PFSK-1 (cell line): Measurements from ENCODE around the gene CAMTA1.

ENCODE experiments used
- FOXP2 ChIP-seq: optimal IDR thresholded peaks from 2 replicates; pipeline ENCODE3; 2011; ENCODE audit warnings: borderline replicate concordance, control low read depth, inconsistent platforms; ENCODE audit not compliant: insufficient read depth; ENCODE audit errors: extremely low read length, extremely low read depth
- POLR2AphosphoS5 ChIP-seq: IDR thresholded peaks from 2 replicates; pipeline ENCODE4 v1.6.1; 2012; ENCODE audit warnings: low read depth, mild to moderate bottlenecking, control low read depth, low read length, moderate library complexity
- SIN3A ChIP-seq: IDR thresholded peaks from 2 replicates; pipeline ENCODE4 v1.6.1; 2012; ENCODE audit warnings: mild to moderate bottlenecking, low read length, moderate library complexity, borderline replicate concordance; ENCODE audit not compliant: insufficient read depth
- TAF1 ChIP-seq: IDR thresholded peaks from 2 replicates; pipeline ENCODE4 v1.6.1; 2012; ENCODE audit warnings: low read length, control low read depth, borderline replicate concordance; ENCODE audit not compliant: insufficient read depth
- TF ChIP-seq, protein P1 (sequence below), 2 experiments: IDR thresholded peaks; 2 replicates each; pipeline versions ENCODE4 v1.6.1 to v1.8.0; 2011 to 2012; ENCODE audit warnings: low read depth in 2 of 2, low read length in 2 of 2, control low read depth in 1 of 2, inconsistent platforms in 1 of 2, mild to moderate bottlenecking in 1 of 2, moderate library complexity in 1 of 2; ENCODE audit not compliant: insufficient read depth in 1 of 2

DNA sequence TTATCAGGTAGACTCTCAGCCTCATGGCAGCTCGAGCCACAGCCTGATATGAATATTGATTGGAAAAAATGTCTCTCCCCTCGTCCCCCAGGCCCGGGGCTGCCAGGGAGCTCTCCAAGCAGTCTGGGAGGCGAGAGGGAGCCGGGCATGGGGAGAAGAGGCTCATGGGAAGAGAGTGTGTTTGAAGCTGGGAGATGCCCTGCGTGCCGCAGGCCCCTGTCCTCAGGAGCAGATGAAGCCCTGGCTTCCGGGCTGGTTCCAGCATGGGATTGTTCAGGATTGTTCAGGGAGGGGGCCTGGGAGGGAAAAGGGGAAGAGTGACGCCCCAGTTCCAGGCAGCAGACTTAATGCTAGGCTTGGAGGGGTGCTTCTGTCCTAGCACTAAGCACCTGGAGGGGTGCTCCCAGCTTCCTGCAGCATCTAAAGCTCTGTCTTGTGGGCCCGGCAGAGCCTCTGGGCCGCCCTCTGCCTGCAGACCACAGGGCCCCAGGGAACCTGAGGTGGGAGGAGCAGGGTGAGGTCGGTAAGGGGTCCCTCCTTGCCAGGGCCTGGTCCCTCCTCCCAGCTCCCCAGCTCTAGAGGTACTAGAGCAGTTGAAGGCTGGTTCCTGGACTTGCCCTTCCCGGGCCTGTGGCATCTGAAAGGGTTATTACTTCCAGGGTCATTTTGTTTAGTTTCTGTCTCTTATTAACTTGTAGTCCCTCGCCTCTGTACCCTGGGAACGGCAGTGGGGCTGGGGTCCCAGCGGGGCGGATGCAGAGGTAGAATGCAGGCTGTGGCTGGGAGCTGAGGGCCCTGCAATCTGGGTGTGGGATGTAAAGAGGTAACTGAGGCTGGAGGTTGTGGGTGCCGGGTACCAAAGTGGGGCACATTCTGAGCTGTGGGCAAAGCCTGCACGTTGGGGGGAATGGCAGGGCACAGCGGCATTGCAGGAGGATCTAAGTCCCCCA lies 651.1 kb downstream of the CAMTA1 start:
- TF ChIP-seq TAF1 (no peak), POLR2AphosphoS5 (no peak), SIN3A (no peak), FOXP2 (no peak)
- TF ChIP-seq, protein P1, sequence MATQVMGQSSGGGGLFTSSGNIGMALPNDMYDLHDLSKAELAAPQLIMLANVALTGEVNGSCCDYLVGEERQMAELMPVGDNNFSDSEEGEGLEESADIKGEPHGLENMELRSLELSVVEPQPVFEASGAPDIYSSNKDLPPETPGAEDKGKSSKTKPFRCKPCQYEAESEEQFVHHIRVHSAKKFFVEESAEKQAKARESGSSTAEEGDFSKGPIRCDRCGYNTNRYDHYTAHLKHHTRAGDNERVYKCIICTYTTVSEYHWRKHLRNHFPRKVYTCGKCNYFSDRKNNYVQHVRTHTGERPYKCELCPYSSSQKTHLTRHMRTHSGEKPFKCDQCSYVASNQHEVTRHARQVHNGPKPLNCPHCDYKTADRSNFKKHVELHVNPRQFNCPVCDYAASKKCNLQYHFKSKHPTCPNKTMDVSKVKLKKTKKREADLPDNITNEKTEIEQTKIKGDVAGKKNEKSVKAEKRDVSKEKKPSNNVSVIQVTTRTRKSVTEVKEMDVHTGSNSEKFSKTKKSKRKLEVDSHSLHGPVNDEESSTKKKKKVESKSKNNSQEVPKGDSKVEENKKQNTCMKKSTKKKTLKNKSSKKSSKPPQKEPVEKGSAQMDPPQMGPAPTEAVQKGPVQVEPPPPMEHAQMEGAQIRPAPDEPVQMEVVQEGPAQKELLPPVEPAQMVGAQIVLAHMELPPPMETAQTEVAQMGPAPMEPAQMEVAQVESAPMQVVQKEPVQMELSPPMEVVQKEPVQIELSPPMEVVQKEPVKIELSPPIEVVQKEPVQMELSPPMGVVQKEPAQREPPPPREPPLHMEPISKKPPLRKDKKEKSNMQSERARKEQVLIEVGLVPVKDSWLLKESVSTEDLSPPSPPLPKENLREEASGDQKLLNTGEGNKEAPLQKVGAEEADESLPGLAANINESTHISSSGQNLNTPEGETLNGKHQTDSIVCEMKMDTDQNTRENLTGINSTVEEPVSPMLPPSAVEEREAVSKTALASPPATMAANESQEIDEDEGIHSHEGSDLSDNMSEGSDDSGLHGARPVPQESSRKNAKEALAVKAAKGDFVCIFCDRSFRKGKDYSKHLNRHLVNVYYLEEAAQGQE (IDR thresholded peaks at IDR 0.05; ENCODE audit: insufficient read depth in 1 of 2, low read depth in 2 of 2, low read length in 2 of 2), result no peak
